Thymus (tissue), 11 donors: ENCODE measurements around the gene ADAMTS12. TPM values are rescaled to one million over a fixed set of nuclear protein-coding genes. Genes with fewer than 3 reads are reported as not detected.
A peak's percentile ranks its signal among the peaks of the same experiment; 100 is the strongest.

Experiments used
- DNase-seq, 9 donors: peaks; one replicate each; pipeline ENCODE4 v3.0.0-alpha.2; 2013; ENCODE audit warnings: low spot score in 9 of 9, low read depth in 6 of 9, missing footprints in 1 of 9
- H3K27ac ChIP-seq, 2 donors: one replicate each; pipeline ENCODE4 v1.5.1; 2013; ENCODE audit warnings: control low read depth in 1 of 2, low read depth in 1 of 2, low read length in 1 of 2, mild to moderate bottlenecking in 1 of 2, moderate library complexity in 1 of 2
- H3K27me3 ChIP-seq, 2 donors: one replicate each; pipeline ENCODE4 v1.5.1; 2013; ENCODE audit warnings: low read length in 1 of 2; ENCODE audit not compliant: control insufficient read depth in 2 of 2, insufficient read depth in 1 of 2
- H3K36me3 ChIP-seq, 2 donors: one replicate each; pipeline ENCODE4 v1.5.1; 2013; ENCODE audit warnings: low read length in 1 of 2, mild to moderate bottlenecking in 1 of 2, moderate library complexity in 1 of 2; ENCODE audit not compliant: control insufficient read depth in 2 of 2, insufficient read depth in 2 of 2
- H3K4me1 ChIP-seq, 2 donors: one replicate each; pipeline ENCODE4 v1.5.1; 2013; ENCODE audit warnings: low read length in 2 of 2; ENCODE audit not compliant: control insufficient read depth in 2 of 2, insufficient read depth in 2 of 2
- H3K4me3 ChIP-seq, 2 donors: one replicate each; pipeline ENCODE4 v1.5.1; 2013; ENCODE audit warnings: low read length in 2 of 2, control low read depth in 1 of 2, mild to moderate bottlenecking in 1 of 2
- H3K9me3 ChIP-seq, 2 donors: one replicate each; pipeline ENCODE4 v1.5.1; 2013; ENCODE audit warnings: low read length in 1 of 2, mild to moderate bottlenecking in 1 of 2; ENCODE audit not compliant: control insufficient read depth in 2 of 2, insufficient read depth in 1 of 2
- WGBS: extraction: QIAGEN DNeasy Blood & Tissue Kit; methylation state at CpG from one replicate; pipeline ENCODE4 v1.1.7; 2013; 5-methylcytosine and 5-hydroxymethylcytosine counted together
- polyA plus RNA-seq: library from polyadenylated mRNA; stranded (reverse); fragments of 200-250 nt; gene quantifications from one replicate; pipeline ENCODE4 v1.2.3, GENCODE V29; 2013
- total RNA-seq: library from RNA; stranded (reverse); fragments of 120-200 nt; gene quantifications from one replicate; pipeline ENCODE4 v1.2.4, GENCODE V29; 2013
- donor health status: healthy.

The ADAMTS12 gene
- total and polyA plus RNA-seq, 2 donors, result 0.18 to 1.6 TPM

DNA sequence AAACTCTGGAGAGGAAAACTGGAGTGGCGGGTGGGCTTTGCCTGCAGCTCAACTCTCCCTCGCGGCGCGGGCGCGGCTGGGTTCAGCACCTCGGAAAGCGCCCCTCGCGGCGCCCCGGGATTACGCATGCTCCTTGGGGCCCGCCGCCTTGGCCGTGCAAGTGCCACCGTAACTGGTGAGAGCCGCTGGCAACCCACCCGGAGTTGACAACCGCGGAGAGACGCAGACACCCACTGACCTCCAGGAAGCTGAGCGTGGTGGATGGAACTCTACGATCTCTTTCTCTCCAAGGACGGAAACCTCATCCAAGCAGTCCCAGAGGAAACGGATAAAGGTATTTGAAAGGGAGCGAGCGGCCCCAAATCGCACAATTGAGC lies 44.2 kb upstream of the ADAMTS12 start:
- peaks cover 44 to 45% of the 10 kb centered on the region in 2 donors for H3K27me3 ChIP-seq
- H3K4me1 ChIP-seq, result no peaks in the 10 kb centered on the region
- H3K4me3 ChIP-seq, result no peak overlapping the region
- peak in 8 of 9 donors; percentile 35 to 78 (median 46) for DNase-seq
- H3K36me3 ChIP-seq, result no peaks in the 10 kb centered on the region
- H3K27ac ChIP-seq, result no peak overlapping the region
- peaks cover 0 to 3% of the 10 kb centered on the region in 2 donors for H3K9me3 ChIP-seq
- WGBS, result 2% methylated on average over 30 of the region's 30 CpGs

DNA sequence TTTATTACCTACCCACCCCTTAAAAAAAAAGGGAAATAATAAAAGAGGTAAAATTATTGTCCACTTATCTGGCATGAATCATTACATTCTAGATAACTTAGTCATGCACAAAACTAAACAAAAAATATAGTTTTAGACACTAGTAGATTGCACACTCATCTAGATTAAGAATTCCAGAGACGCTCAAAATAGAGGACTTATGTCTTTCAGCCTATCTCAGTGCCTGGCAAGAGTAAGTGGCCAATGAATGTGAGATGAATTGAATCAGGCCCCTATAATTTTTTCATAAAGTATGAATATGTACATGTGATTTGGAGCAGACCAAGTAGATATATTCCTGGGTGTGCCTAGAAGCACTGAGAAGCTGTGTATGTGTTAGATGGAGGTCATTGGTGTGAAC lies 42.4 kb upstream of the ADAMTS12 start:
- Histone ChIP-seq H3K4me1 (no peaks in the 10 kb centered on the region), H3K36me3 (no peaks in the 10 kb centered on the region), H3K27ac (no peak overlapping the region), H3K27me3 (peaks cover 39 to 41% of the 10 kb centered on the region in 2 donors), H3K9me3 (peaks cover 0 to 3% of the 10 kb centered on the region in 2 donors), H3K4me3 (no peak overlapping the region)
- WGBS, result 97% methylated on average over 1 of the region's 1 CpG
- DNase-seq, result no peak

DNA sequence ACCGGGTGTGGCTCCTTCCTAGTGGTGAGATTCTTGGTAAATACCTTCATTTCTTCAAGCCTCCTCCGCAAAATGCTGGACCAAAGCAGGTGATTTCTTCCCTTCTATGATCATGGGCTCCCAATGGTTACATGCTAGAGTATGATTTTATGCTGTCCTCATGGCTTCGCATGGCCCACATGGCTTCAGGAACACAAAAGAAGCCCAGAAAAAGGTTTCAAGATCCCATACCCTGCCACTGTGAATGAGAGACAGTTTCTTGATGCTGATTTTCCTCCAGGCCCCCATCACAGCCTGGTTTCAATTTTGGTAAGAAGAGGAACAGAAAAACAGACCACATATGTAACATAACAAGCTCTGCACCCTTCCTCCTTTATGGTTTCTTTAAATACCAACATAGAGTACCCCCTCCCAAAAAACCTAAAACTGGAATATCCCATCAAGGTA lies 42.0 kb upstream of the ADAMTS12 start:
- H3K4me1 ChIP-seq, result no peaks in the 10 kb centered on the region
- H3K27me3 ChIP-seq, result peaks cover 36% of the 10 kb centered on the region in 2 donors
- no peak for DNase-seq
- 98% methylated on average over 3 of the region's 3 CpGs for WGBS
- no peak overlapping the region for H3K4me3 ChIP-seq
- no peak overlapping the region for H3K27ac ChIP-seq
- peaks cover 0 to 3% of the 10 kb centered on the region in 2 donors for H3K9me3 ChIP-seq
- no peaks in the 10 kb centered on the region for H3K36me3 ChIP-seq

DNA sequence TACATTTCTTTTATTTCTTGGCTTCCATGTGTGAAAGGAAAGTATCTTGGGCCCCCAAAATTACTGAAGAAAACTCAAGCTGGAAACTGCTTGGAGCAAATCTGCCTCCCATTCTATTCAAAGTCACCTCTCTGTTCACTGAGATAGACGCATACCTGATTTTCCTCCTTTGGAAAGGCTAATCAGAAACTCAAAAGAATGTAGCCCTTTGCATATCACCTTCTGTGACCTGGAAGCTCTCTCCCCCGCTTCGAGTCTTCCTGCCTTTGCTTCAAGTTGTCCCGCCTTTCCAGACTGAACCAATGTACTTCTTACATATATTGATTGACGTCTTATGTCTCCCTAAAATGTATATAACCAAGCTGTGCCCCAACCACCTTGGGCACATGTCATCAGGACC lies 39.3 kb upstream of the ADAMTS12 start:
- Histone ChIP-seq H3K9me3 (no peaks in the 10 kb centered on the region), H3K27ac (no peak overlapping the region), H3K27me3 (peaks cover 9 to 10% of the 10 kb centered on the region in 2 donors), H3K36me3 (no peaks in the 10 kb centered on the region), H3K4me1 (no peaks in the 10 kb centered on the region), H3K4me3 (no peak overlapping the region)
- no peak for DNase-seq
- WGBS, result 81% methylated on average over 5 of the region's 5 CpGs

DNA sequence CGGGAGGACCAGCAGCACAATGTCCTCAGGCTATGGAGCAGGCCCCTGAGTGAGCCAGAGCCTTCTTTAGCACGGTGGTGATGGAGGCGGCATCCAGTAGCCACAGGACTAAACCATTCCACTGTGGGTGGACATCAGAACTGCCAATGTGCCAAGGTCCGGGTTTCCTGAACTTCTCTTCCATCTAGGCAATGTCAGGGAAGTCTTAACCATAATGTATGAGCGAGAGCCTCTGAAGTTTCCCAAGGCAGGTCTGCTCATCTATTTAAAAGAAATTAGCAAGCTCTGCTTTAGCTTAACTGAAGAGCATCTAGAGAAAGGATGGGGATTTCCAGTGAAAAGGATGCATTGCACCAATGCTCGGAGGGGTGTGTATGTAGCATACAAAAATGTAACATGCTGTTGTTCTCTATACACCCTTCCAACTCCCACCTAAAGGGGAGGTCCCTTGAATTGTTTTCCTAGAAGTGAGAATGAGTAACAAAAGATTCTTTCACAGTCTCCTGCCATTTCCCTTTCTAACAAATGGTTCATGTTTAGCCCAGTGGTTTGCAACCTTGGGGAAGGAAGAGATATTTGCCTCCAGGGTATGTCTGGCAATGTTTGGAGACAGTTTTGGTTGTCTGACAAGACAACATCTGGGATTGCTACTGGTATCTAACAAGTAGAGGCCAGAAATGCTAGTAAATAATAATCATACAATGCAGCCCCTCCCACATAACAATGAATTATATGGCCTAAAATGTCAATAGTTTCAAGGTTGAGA lies 38.3 kb upstream of the ADAMTS12 start:
- no peak for DNase-seq
- 92% methylated on average over 6 of the region's 6 CpGs for WGBS
- no peak overlapping the region for H3K4me3 ChIP-seq

DNA sequence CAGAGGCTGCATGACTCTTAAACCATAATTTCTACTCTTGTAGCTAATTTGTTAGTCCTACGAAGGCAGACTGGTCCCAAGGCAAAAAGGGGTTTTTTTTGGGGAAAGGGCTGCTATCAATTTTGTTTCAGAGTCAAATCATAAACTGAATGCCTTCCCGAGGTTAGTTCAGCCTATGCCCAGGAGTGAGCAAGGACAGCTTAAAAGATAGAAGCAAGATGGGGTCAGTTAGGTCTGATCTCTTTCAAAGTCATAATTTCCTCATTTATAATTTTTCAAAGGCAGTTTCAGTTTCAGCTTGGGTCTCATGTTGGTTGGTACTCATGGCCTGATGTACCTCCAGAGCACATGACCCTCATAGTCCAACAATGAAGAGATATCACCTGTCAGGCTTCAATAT lies 36.5 kb upstream of the ADAMTS12 start:
- no peak for DNase-seq
- no peaks in the 10 kb centered on the region for H3K27me3 ChIP-seq
- H3K4me1 ChIP-seq, result no peaks in the 10 kb centered on the region
- 88% methylated on average over 2 of the region's 2 CpGs for WGBS
- no peaks in the 10 kb centered on the region for H3K9me3 ChIP-seq
- H3K27ac ChIP-seq, result no peak overlapping the region
- no peaks in the 10 kb centered on the region for H3K36me3 ChIP-seq
- no peak overlapping the region for H3K4me3 ChIP-seq

More for the DNA sequence above, 38.3 kb upstream of the ADAMTS12 start:
- H3K27me3 ChIP-seq, result peaks cover 0 to 1% of the 10 kb centered on the region in 2 donors
- no peaks in the 10 kb centered on the region for H3K36me3 ChIP-seq
- no peak overlapping the region for H3K27ac ChIP-seq
- H3K4me1 ChIP-seq, result no peaks in the 10 kb centered on the region
- H3K9me3 ChIP-seq, result no peaks in the 10 kb centered on the region

DNA sequence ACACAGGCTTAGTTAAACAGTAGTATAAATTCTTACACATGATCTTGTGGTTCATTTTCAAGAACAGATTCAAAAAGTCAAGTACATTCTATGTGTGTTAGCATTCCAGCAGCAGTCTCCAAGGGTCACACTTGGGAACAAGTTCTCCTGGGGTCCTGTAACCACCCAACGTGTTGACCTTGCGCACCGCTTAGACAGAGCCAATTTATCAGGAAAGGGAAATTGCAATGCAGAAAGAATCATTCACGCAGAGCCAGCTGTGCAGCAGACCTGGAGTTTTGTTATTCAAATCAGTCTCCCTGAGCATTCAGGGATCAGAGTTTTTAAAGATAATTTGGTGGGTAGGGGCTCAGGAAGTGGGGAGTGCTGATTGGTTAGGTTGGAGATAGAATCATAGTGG lies 35.9 kb upstream of the ADAMTS12 start:
- no peak for DNase-seq
- WGBS, result 82% methylated on average over 4 of the region's 4 CpGs
- H3K27me3 ChIP-seq, result no peaks in the 10 kb centered on the region
- no peaks in the 10 kb centered on the region for H3K4me1 ChIP-seq
- H3K4me3 ChIP-seq, result no peak overlapping the region
- no peak overlapping the region for H3K27ac ChIP-seq
- H3K9me3 ChIP-seq, result no peaks in the 10 kb centered on the region
- no peaks in the 10 kb centered on the region for H3K36me3 ChIP-seq

DNA sequence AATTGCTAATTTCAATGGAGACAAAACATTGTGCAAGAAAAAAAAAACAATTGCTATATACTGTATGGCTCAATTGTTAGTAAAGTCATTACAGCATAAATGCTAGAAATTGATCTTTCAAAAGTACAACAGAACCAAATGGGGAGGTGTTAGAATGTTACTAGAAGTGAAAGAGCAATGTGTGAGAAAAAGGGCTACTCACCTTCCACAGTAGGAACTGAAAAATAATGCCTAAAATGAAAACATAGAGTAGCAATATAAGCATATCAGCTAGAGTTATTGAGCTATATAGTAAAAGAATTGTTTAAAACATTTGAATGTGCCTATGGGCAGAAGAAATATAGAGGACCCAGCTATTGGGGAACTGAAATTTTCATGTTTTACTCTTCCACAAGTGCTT lies 33.5 kb upstream of the ADAMTS12 start:
- H3K36me3 ChIP-seq, result no peaks in the 10 kb centered on the region
- H3K4me3 ChIP-seq, result no peak overlapping the region
- H3K4me1 ChIP-seq, result no peaks in the 10 kb centered on the region
- no peak for DNase-seq
- H3K27ac ChIP-seq, result no peak overlapping the region
- H3K9me3 ChIP-seq, result no peaks in the 10 kb centered on the region
- H3K27me3 ChIP-seq, result no peaks in the 10 kb centered on the region

DNA sequence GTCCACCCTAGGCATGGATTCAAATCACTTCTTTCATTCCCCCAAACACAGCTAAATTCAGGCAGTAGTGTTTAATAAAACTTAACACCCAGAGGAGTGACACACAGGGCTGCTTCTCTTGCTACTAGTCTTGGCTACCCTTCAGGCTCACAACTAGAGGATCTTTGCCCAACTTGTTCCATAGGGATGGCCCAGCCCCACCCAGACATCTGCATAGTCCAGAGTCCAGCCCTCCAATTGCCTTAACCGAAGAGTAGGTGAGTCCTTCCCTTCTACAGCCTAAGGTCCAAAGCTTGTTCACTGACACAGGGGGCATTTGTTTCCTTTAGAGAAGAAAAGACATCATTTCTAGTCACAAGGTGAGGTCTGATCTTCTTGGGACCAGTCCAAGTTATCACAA lies 29.2 kb upstream of the ADAMTS12 start:
- 93% methylated on average over 1 of the region's 1 CpG for WGBS
- DNase-seq, result no peak
- Histone ChIP-seq H3K4me1 (no peaks in the 10 kb centered on the region), H3K36me3 (no peaks in the 10 kb centered on the region), H3K27ac (no peak overlapping the region), H3K27me3 (no peaks in the 10 kb centered on the region), H3K4me3 (no peak overlapping the region), H3K9me3 (no peaks in the 10 kb centered on the region)
